Right lobe of liver (tissue), 4 donors: ENCODE data around the gene CHD8.

Source experiments
- CTCF ChIP-seq, 4 donors: fragments of 200-600 bp in 3 of 4; fragments of 450-650 bp in 1 of 4; IDR thresholded peaks; one replicate each; pipeline versions ENCODE4 v1.5.1 to v1.8.0; 2016 to 2022; ENCODE audit warnings: antibody characterized with exemption in 4 of 4, mild to moderate bottlenecking in 2 of 4
- POLR2A ChIP-seq: fragments of 450-650 bp; IDR thresholded peaks from one replicate; pipeline ENCODE4 v1.6.1; 2017; ENCODE audit warnings: antibody characterized with exemption, mild to moderate bottlenecking
- donor health status: DM: no; HTN: no; CAD: no.
- donor health status: DM: no; HTN: no; CAD: no.
- donor health status: DM: no; HTN: yes; CAD: no.

GRCh38 chr14:21494902-21495762, 39.2 kb upstream of the CHD8 start:
- TF ChIP-seq POLR2A (no peak), CTCF (IDR thresholded peaks at IDR 0.05) (no peak)
